ENCODE results near the gene RICTOR.

RICTOR gene

DNA sequence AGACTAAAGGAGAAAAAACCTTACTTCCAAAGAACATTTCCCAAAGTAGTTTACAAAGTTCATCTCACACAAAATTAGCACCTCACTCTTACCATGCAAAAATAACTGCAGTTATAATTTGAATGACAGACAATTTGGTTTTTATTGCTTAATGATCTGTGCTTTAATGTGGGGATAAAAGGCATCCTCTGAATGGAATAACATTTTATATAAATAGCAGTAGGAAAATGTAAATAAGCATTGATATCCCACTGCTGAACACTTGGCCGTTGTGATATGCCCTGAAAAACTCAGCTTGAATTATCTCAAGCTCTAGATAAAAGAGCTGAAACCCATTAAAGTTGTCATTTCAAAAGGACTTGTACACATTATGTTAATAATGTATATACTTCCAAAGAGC lies 135.2 kb downstream of the RICTOR start:
- DNase-seq (ENCODE audit: low read depth in 2 of 2) = no peak

DNA sequence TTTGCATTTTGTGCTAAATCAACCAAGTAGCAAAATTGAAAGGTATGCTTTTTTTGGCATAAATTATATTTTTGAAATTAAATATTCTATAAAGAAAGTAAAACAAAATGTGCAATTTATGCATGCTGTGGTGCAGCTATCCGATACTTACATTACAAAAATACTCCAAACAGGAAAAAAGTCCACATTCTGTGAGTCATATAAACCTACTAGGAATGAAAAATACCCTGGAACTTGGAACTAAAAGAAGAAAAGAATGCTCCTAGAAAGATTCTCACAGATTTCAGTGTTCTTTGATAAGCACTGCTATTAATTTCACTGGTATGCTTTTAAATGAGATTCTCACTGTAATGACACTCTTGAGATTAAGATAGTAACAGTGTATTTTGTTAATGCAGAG lies 135.8 kb downstream of the RICTOR start:
- DNase-seq (ENCODE audit: low read depth in 2 of 2) = no peak

DNA sequence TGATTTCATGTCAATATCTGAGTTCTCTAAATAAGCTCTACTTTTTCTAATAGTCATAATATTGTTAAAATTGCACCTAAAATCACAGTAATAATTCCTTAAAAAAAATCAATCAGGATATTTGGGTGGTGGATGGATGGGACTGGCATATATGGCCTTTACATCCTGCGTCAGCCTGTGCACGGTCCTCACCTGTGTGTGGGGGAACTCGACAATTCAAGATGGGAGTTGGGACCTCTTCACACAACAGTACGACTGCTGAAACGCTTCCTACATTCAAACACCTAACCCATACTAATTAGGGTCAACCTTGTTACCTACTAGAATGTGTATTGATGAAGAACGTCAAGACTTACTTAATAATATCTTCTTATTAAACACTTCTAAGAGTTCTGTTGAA lies 137.9 kb downstream of the RICTOR start:
- no peak for DNase-seq (ENCODE audit: low read depth in 2 of 2)

DNA sequence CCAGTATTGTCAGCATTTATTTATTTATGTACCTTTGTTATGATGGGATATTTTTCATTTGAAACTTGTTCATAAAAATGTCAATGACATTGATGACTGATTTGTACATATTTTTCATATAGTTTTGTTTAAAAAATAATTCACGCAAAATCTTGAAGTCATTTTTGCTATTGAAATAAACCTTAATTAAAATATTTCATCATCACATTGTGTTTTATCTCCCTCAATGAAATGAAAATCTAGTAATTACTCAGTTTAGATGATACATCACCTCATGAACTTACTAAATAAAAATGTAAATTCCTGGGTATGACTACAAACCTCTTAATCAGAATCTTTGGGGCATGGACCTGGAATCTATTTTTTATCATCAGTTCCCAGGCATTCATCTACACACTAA lies 138.8 kb downstream of the RICTOR start:
- no peak for DNase-seq (ENCODE audit: low read depth in 2 of 2)

DNA sequence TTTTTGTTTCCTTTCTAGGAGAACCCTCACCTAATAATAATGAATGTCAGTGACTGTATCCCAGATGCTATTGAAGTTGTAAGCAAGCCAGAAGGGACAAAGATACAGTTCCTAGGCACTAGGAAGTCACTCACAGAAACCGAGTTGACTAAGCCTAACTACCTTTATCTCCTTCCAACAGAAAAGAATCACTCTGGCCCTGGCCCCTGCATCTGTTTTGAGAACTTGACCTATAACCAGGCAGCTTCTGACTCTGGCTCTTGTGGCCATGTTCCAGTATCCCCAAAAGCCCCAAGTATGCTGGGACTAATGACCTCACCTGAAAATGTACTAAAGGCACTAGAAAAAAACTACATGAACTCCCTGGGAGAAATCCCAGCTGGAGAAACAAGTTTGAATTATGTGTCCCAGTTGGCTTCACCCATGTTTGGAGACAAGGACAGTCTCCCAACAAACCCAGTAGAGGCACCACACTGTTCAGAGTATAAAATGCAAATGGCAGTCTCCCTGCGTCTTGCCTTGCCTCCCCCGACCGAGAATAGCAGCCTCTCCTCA lies 141.3 kb downstream of the RICTOR start:
- no peak for DNase-seq (ENCODE audit: low read depth in 2 of 2)

DNA sequence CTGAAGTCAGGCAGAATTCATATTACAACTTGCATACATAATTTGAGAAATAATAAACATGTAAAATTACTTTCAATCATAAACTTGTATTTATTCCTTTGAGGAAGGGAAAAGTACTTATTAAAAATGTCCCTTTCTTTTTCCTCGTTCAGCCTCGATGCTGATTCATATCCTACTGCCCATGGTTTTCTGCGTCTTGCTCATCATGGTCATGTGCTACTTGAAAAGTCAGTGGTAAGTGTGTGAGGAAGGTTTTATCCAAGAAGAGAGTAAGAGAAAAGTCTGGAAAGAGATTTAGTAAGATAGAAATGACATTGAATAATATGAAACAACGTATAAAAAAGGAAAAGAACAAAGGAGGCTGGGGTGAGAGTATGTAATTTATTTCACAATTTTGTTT lies 142.5 kb downstream of the RICTOR start:
- no peak for DNase-seq (ENCODE audit: low read depth in 2 of 2)

DNA sequence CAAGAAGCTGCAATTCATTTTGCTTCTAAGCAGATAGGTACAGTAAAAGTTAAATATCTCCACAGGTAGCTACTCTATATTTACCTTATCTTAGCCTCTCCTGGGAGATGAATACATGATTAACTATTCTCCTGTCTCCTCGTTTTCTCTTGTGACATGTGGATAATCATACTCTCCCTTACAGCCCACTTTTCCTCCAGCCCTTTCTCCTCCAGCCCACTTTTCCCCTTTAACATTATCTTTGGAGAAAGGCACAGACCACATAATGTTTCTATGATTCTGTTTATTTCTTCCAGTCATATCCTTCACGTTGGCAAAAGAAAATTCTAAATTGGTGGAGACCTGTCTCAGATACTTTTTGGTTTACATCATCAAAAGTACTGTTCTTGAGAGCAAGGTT lies 144.4 kb downstream of the RICTOR start:
- no peak for DNase-seq (ENCODE audit: low read depth in 2 of 2)

DNA sequence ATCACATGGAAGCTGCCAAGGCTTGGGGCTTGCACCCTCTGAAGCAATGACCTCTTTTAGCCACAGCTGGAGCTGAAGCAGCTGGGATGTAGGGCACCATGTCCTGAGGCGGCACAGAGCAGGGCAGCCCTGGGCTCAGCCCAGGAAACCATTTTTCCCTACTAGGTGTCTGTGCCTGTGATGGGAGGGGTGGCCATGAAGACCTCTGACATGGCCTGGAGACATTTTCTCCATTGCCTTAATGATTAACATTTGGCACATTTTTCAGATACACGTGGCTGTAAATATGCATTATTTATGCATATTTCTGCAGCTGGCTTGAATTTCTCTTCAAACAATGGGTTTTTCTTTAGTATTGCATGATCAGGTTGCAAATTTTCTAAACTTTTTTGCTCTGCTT lies 146.7 kb downstream of the RICTOR start:
- no peak for DNase-seq (ENCODE audit: low read depth in 2 of 2)

DNA sequence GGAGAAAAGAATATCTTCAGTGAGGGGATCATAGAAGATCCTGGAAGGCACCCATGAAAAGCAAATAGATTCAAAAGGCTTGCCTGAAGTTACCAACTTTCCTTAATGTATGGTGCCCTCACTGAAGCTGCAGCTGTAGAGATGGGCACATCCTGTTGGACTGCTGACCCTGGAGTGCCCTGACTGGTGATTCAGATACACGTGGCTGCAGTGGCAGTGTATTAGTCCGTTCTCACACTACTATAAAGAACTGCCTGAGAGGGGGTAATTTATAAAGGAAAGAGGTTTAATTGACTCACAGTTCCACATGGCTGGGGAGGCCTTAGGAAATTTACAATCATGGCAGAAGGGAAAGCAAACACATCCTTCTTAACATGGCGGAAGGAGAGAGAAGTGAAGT lies 148.1 kb downstream of the RICTOR start:
- no peak for DNase-seq (ENCODE audit: low read depth in 2 of 2)

DNA sequence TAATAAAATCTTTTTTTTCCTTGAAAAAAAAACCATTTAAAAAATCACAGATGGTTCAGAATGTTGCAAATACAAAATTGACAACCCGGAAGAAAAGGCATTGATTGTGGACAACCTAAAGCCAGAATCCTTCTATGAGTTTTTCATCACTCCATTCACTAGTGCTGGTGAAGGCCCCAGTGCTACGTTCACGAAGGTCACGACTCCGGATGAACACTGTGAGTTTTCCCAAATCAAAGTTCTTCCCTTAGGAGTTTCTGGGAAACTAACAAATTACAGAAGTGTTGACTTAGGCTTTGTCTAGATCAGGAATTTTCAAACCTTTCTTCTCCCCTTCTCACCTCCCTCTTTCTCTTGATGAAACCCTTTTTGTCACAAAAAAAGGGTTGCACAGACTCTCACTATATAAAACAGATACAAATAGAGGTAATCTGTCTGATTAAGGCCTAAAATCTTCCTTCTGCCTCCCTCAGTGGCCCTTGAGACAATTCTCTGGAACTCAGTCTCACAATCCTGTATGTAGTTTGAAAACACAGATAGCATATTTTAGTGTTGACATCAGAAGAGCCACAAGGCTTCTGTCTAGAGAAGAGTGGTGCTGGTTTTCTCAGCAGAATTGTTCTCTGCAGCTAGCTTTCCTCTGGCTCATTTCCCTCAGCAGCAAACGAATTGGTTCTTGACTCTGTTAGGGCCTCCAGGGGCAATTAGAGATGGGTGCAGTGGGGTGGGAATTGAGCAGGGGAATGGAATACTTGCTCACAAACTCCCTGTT lies 148.9 kb downstream of the RICTOR start:
- no peak for DNase-seq (ENCODE audit: low read depth in 2 of 2)

DNA sequence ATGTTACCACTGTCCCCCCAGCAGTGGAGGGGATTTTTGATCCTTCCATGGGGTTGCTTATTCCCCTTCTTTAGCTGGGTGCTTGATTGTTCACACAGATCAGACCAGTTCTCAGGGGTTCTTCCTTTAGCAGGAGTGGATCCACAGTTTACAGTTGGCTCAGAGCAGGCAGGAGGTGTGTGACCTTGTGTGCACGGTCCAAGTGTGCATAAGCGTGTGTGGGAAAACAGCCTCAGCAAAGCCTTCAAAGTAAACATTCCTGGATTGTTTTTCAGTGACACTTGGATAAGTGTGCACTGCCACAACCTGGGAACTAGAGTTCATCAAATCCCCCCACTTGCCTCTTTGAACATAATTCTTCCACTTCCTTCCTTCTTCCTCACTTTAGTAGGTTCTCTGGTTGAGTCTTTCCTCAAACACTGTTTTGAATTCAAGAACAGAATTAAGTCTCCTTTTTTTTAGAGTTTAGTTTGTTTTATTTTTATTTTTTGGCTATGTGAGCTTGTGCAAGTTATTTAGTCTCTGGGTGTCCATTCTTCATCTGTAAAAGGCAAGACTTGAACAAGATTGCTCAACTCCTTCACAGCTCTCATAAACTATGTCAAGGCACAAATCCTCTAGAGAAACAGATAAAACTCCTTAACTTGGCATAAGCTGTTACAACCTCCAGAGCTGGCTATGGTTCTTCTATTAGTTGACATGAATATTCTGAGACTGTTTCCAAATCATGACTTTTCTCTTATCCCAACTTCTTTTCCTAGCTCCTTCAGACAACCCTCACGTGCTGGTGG lies 150.3 kb downstream of the RICTOR start:
- no peak for DNase-seq (ENCODE audit: low read depth in 2 of 2)

DNA sequence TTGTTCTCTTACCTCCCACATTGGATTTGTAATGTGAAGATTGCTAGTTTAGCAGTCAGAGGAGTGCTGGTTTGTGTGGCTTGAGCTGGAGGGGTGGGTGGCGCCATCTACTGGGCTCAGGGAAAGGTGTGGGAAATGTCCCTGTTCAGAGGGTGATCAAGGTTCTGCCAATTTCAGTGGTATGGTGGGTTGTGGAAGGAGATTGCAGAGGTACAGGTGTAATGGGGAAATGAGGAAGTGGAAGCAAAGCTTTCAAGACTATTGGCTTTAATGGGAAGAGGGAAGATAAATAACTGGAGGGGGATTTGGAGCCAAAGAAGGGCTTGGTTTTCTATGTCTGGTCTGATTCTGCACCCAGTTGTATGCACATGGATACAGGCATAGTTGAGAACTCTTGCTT lies 152.0 kb downstream of the RICTOR start:
- DNase-seq (ENCODE audit: low read depth in 2 of 2) = peak in 1 of 2 donors; percentile 15

DNA sequence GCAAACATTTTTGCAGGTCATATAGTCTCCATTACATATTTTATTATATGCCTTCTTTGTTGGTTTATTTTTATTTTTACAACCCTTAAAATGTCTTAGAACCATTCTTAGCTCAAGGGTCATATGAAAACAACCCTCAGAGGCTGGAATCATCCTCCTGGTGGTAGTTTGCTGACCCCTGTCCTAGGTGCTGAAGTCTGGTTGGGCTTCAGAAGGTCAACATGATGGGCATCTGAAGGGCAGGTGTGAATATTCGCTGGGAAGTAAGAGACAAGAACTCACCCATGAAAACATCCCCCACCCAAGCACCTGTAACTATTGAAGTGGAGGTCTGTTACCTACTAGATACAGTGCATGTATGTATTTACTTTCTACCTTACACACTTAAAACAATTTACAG lies 153.0 kb downstream of the RICTOR start:
- DNase-seq (ENCODE audit: low read depth in 2 of 2) = no peak

DNA sequence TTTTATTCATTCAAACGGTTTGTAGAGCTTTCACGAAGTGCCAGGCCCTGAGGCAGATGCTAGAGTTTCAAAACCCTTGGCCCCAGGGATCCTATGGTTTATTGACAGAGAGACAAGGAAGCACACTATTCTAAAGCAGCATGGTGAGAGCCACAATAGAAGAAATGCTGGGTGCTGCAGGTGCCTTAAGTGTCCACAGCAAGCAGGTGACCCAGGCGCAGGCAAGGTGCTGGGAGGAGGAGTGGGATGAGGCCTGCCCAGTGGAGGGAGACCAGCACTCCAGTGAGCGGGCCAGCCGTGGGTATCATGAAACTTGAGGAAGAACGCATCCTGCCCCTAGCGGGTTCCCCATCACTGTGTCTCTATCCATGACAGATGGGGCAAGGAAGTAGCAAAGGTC lies 157.4 kb downstream of the RICTOR start:
- no peak for DNase-seq (ENCODE audit: low read depth in 2 of 2)

DNA sequence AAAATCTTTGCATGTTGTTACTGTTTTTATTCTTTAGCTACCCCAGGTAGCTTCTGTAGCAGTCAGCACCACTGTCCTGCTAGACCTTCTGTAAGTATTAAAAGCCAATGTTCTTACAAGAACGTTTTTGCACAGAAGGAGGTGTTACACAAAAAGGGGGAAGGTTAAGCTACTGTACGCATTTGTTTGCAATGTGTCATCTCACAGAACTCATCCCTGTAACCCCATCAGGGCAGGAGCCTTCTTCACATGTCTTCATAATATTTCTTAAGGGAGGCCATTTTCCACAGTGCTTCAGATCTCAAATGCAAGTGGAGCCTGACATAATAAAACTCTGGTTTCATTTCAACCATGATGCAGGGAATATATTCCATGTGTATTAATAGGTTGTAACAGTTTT lies 160.5 kb downstream of the RICTOR start:
- DNase-seq (ENCODE audit: low read depth in 2 of 2) = no peak

DNA sequence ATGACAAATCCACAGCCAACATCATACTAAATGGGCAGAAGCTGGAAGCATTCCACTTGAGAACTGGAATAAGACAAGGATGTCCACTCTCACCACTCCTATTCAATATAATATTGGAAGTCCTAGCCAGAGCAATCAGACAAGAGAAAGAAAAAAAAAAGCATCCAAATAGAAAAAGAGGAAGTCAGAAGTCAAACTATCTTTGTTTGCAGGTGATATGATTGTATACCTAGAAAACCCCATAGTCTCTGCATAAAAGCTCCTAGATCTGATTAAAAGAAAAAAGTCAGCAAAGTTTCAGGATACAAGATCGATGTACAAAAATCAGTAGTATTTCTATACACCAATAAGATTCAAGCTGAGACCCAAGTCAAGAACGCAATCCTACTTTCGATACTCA lies 162.3 kb downstream of the RICTOR start:
- no peak for DNase-seq (ENCODE audit: low read depth in 2 of 2)

DNA sequence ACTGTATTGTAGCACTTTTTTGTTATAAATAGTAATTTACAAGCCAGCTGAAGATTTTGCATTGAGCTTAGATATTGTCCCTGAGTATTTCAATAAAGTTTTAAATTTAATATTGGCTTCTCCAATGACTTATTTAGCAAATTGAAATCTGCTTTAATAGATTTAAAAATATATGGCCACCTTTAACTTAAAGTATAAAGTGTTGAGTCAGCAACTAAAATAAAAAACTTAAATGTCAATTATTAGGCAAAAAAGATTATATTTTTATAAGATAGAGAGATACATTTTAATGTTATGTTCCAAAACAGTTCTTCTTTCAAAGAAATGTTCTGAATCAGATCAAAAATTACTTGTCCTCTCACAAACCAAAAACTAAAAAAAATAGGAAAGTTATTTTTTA lies 167.7 kb downstream of the RICTOR start:
- DNase-seq (ENCODE audit: low read depth in 2 of 2) = no peak

DNA sequence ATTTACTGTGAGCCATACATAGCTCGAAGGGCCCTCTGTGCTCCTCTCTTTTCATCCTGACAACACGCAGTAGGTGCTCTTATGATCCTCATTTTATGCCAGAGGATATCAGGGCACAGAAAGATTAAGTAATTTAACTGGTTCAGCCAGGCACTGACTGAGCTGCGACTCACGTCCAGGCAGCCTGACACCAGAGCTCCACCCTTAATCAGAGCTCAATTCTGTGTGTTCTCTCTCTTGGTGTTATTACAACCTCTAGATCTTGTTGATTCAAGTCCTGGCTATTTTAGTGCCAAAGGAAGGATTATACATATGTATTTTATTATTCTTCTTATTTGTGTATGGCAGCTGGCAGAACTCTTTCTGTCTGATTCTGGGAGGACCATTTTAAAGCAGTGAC lies 168.7 kb downstream of the RICTOR start:
- DNase-seq (ENCODE audit: low read depth in 2 of 2) = no peak

DNA sequence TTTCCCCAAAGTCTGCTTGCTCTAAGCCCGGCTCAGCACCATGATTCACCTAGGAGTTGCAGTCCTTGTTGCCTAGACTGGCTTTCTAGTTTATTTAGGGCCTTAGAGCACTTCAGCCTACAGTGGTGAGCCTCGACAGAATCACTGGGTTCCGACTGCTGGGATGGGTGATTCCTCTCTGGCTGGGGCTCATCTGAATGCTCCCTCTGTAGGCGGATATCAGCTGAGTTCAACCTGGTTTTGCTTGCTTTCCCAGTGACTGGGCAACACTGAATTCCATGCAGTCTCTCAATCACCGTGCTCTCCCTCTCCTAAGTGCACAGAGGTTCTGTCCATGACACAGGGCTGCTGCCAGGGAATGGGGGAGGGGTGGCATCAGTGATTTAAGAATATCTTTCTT lies 174.3 kb downstream of the RICTOR start:
- no peak for DNase-seq (ENCODE audit: low read depth in 2 of 2)

DNA sequence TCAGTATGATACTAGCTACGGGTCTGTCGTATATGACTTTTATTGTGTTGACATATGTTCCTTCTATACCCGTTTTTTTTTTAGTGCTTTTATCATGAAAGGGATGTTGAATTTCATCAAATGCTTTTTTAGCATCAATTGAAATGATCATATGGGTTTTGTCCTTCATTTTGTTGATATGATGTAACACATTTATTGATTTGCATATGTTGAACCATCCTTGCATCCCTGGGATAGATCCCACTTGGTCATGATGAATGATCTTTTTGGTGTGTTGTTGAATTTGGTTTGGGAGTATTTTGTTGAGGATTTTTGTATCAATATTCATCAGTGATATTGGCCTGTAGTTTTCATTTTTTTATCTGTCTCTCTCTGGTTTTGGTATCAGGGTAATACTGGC lies 177.4 kb downstream of the RICTOR start:
- DNase-seq (ENCODE audit: low read depth in 2 of 2) = no peak

DNA sequence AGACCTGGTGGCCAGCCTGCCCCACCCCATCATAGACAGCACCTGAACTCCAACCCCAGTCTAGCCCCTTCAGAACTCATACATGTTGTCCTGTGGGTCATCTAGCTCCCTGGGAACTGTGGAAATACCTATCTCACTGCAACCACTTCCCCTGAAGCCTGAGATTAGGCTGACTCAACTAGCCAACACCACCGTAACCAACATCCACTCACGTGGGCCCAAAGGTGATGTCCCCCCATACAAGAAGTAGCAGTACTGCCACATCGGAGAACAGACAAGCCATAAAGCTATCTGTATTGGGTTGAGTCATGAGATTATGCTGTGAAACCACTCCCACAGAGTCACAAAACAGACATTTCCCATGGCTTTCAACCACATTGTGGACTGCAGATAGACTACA lies 181.8 kb downstream of the RICTOR start:
- no peak for DNase-seq (ENCODE audit: low read depth in 2 of 2)

DNA sequence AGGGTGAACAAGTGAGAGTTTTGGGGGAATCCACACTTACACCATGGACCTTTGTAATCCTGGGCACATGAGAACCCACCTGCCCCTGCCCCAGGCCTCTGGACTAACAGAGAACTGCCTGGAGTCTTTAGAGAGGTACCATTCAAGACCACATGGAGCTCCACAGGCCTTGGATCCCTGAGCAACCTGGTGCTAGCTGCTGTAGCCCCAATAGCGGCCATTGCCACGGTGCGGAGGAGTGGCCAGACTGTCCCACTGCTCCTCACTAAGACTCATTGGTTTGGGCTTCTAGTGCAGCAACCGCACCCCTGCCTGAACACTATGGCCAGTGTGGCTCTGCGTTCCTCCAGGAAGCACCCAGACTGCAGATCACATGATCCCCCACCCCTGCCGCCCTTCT lies 182.6 kb downstream of the RICTOR start:
- DNase-seq (ENCODE audit: low read depth in 2 of 2) = no peak

DNA sequence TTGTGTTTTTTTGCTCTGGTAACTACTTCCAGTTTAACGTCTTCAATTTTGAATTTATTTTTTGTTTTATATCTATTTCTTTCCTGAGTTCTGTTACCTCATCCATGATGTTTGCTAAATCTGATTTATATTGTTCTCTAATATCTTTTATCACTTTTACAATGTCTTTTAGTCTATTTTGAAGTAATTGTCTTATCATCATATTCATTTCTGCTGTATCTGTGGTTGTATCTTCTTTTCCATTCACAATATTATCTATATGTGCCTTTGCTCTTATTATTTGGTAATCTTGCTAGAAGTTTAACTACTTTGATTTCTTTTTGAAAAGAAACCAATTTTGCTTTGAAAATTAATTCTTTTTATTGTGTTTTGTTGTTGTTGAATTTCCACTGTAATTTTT lies 184.8 kb downstream of the RICTOR start:
- no peak for DNase-seq (ENCODE audit: low read depth in 2 of 2)
